Tibial nerve (tissue), 4 donors: ENCODE results near the gene CDK6. TPM values are rescaled to one million over a fixed set of nuclear protein-coding genes. Genes with fewer than 3 reads are reported as not detected.

Experiments
- DNase-seq, 2 donors: peaks; one replicate each; pipeline ENCODE4 v3.0.0-alpha.2; 2019; ENCODE audit warnings: low spot score in 2 of 2
- H3K27ac ChIP-seq, 4 donors: fragments of 200-600 bp; sonication (generic) in 3 of 4; one replicate each; pipeline ENCODE4 v1.5.1; 2017 to 2019; ENCODE audit warnings: mild to moderate bottlenecking in 1 of 4
- H3K27me3 ChIP-seq, 2 donors: fragments of 200-600 bp; sonication (generic) in 1 of 2; one replicate each; pipeline versions ENCODE4 v1.5.1 to v1.6.0; 2017 to 2019
- H3K36me3 ChIP-seq, 3 donors: fragments of 200-600 bp; sonication (generic); one replicate each; pipeline ENCODE4 v1.5.1; 2018 to 2019
- H3K4me1 ChIP-seq, 4 donors: fragments of 200-600 bp; sonication (generic) in 3 of 4; one replicate each; pipeline ENCODE4 v1.5.1; 2017 to 2019
- H3K4me3 ChIP-seq, 4 donors: fragments of 200-600 bp; sonication (generic) in 3 of 4; one replicate each; pipeline ENCODE4 v1.5.1; 2017 to 2019; ENCODE audit warnings: mild to moderate bottlenecking in 1 of 4, moderate library complexity in 1 of 4
- H3K9me3 ChIP-seq, 4 donors: fragments of 200-600 bp; sonication (generic) in 3 of 4; one replicate each; pipeline ENCODE4 v1.5.1; 2017 to 2019
- CTCF ChIP-seq, 5 experiments: fragments of 200-600 bp in 3 of 5; fragments of 450-650 bp in 2 of 5; sonication (generic) in 3 of 5; IDR thresholded peaks; one replicate each; pipeline ENCODE4 v1.5.1; 2016 to 2019; ENCODE audit warnings: antibody characterized with exemption in 5 of 5, mild to moderate bottlenecking in 3 of 5, moderate library complexity in 2 of 5
- EP300 ChIP-seq, 2 donors: sonication (generic); formaldehyde crosslinking; IDR thresholded peaks; one replicate each; pipeline ENCODE4 v1.6.1; 2017; ENCODE audit warnings: antibody characterized with exemption in 2 of 2, mild to moderate bottlenecking in 1 of 2
- POLR2A ChIP-seq, 2 donors: fragments of 450-650 bp; IDR thresholded peaks; one replicate each; pipeline ENCODE4 v1.6.1; 2017; ENCODE audit warnings: antibody characterized with exemption in 2 of 2, mild to moderate bottlenecking in 2 of 2, moderate library complexity in 2 of 2
- WGBS, 2 donors: methylation state at CpG; one replicate each; pipeline ENCODE4 v1.1.5; 2018; 5-methylcytosine and 5-hydroxymethylcytosine counted together
- total RNA-seq, 4 donors: library from RNA; depleted of rRNA; stranded (reverse); fragments of >200 nt; gene quantifications; one replicate each; pipeline ENCODE4 v1.1.0, GENCODE V29; 2016

CDK6 gene
- total RNA-seq, 4 donors from 2014 or later: 14.4 to 45.4 (median 26.6) TPM

- H3K27me3 ChIP-seq: no peaks in the 10 kb centered on the region
- TF ChIP-seq CTCF (IDR thresholded peaks at IDR 0.05) (peak in 3 of 5 experiments; percentile 13 to 42 (median 38)), EP300 (IDR thresholded peaks at IDR 0.05) (peak in 1 of 2 donors; percentile 87), POLR2A (IDR thresholded peaks at IDR 0.05) (peak; percentile 14 to 54)
- H3K9me3 ChIP-seq: no peaks in the 10 kb centered on the region
- 0 to 1% methylated on average over 49 of the region's 54 CpGs for WGBS, 2 donors
- DNase-seq: peak; percentile 70 to 72
- H3K4me3 ChIP-seq: peak overlapping the region; percentile 70 to 92 (median 80)
- peak overlapping the region; percentile 74 to 93 (median 85) for H3K27ac ChIP-seq
- no peaks in the 10 kb centered on the region for H3K36me3 ChIP-seq
- H3K4me1 ChIP-seq: peaks cover 3 to 45% (median 10%) of the 10 kb centered on the region in 4 donors
Observed at GRCh38 chr7:92833766-92834506, 2.4 kb downstream of the CDK6 start.

- 0 to 1% methylated on average over 25 to 44 of the region's 83 CpGs for WGBS, 2 donors
- H3K27me3 ChIP-seq: no peaks in the 10 kb centered on the region
- no peaks in the 10 kb centered on the region for H3K36me3 ChIP-seq
- H3K4me3 ChIP-seq: peak overlapping the region; percentile 70 to 92 (median 80)
- H3K4me1 ChIP-seq: peaks cover 3 to 52% (median 10%) of the 10 kb centered on the region in 4 donors
- peak; percentile 69 to 81 for DNase-seq
- H3K9me3 ChIP-seq: no peaks in the 10 kb centered on the region
- peak overlapping the region; percentile 74 to 93 (median 85) for H3K27ac ChIP-seq
- TF ChIP-seq CTCF (IDR thresholded peaks at IDR 0.05) (peak; percentile 71 to 96 (median 91)), POLR2A (IDR thresholded peaks at IDR 0.05) (peak in 1 of 2 donors; percentile 20), EP300 (IDR thresholded peaks at IDR 0.05) (peak in 1 of 2 donors; percentile 67)
Observed at GRCh38 chr7:92833024-92833765, 3.2 kb downstream of the CDK6 start.

- 4 to 5% methylated on average over 15 to 18 of the region's 18 CpGs for WGBS, 2 donors
- no peak for DNase-seq
- peak overlapping the region; percentile 70 to 92 (median 80) for H3K4me3 ChIP-seq
- no peaks in the 10 kb centered on the region for H3K27me3 ChIP-seq
- H3K9me3 ChIP-seq: no peaks in the 10 kb centered on the region
- peak overlapping the region; percentile 74 to 93 (median 85) for H3K27ac ChIP-seq
- no peak for TF ChIP-seq CTCF (IDR thresholded peaks at IDR 0.05)
- H3K4me1 ChIP-seq: peaks cover 3 to 58% (median 10%) of the 10 kb centered on the region in 4 donors
- no peaks in the 10 kb centered on the region for H3K36me3 ChIP-seq
Observed at GRCh38 chr7:92832534-92833023, 3.8 kb downstream of the CDK6 start.

GRCh38 chr7:92831716-92832533 lies 4.4 kb downstream of the CDK6 start:
- Histone ChIP-seq H3K9me3 (no peaks in the 10 kb centered on the region), H3K27me3 (no peaks in the 10 kb centered on the region), H3K4me1 (peaks cover 3 to 58% (median 10%) of the 10 kb centered on the region in 4 donors), H3K4me3 (peak overlapping the region; percentile 70 to 92 (median 80)), H3K27ac (peak overlapping the region; percentile 74 to 93 (median 85)), H3K36me3 (no peaks in the 10 kb centered on the region)
- TF ChIP-seq CTCF (IDR thresholded peaks at IDR 0.05) (no peak), POLR2A (IDR thresholded peaks at IDR 0.05) (no peak), EP300 (IDR thresholded peaks at IDR 0.05) (no peak)
- no peak for DNase-seq
- WGBS, 2 donors: 39 to 41% methylated on average over 7 of the region's 7 CpGs
